COLO829 (cell line): Measurements from ENCODE around the gene PSG4.
A peak's percentile ranks its signal among the peaks of the same experiment; 100 is the strongest.
"Not testable (repeated sequence)": the region's sequence is repeated elsewhere in the genome, so short reads cannot be mapped to it uniquely, and the experiment has no call there.

Experiments used
- DNase-seq: peaks from one replicate; pipeline ENCODE4 v3.0.0; 2012; ENCODE audit warnings: low spot score

Gene PSG4

DNA sequence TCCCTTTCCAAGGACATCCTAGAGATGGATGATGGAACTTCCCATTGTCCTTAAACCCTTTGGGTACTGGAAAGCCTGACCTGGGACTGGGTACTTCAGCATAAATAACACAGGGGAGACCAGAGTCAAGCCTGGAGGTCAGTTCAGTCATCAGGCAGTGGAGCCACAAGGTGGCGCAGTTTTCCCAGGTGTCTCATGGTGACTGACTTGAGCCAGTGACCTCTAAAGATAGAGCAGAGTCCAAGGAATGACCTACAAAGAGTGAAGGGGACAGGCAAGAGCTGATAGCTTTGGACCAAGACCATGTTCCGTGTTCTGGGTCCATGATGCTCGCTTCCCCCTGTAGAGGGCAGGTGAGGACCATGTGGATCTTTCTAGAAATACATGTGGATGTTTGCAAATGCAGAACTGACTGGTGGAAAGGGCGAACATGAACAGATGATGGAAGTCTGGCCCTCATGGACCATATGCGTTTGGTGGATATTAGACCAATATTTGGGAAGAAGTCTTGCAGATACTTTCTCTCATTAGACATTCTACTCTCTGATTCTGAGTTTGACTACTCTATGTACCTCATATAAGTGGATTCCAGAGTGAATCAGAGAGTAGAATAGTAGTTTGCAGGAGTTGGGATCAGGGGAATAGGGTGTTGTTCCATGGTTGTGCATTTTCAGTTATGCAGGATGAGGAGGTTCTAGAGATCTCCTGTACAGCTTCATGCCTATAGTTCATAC, 6.6 kb downstream of the PSG4 start:
- DNase-seq = not testable (repeated sequence)

DNA sequence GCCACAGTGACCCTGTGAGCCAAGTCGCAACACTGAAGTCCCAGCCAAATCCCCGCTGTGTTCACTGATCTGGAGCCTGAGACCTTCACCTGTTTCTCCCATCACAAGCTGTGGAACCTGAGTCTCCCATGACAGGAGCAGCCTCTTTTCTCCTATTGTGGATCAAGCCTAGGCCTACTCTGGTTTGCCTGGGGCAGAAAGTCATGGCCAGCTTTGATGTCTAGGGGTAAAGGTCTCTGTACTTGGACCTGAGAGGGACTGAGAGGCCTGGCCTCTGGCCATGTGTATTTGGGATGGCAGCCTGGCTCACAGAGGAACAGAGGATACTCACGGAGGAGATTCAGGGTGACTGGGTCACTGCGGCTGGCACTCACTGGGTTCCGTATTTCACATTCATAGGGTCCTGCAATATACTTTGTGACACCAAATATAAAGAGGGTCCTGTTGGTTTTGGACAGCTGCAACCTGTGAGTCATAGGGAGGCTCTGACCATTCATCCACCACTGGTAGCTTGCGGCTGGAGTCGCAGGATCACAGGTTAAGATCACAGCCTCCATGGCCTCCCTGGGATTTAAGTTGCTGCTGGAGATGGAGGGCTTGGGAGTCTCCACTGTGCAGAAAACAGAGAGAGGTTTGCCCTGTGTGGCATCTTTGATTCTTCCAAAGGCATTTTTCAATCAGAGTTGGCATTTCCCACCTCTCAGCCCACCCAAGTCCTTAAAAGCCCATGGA, 7.6 kb downstream of the PSG4 start:
- not testable (repeated sequence) for DNase-seq

DNA sequence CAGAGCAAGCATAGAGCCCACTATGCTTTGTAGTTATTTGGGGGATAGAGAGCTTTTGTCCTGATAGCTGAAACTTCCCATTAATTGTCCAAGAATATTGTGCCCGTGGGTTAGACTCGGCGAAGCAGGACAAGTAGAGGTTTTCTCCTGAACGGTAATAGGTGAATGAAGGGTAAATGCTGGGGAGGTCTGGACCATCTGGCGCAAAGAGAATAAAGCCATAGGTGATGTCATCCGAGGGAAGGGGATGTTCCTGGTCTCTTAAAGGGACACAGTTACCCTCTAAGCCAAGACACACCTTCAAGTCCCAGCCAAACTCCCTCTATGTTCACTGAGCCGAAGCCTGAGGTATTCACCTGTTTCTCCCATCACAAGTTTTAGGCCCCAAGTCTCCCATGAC, 11.0 kb downstream of the PSG4 start:
- not testable (repeated sequence) for DNase-seq

DNA sequence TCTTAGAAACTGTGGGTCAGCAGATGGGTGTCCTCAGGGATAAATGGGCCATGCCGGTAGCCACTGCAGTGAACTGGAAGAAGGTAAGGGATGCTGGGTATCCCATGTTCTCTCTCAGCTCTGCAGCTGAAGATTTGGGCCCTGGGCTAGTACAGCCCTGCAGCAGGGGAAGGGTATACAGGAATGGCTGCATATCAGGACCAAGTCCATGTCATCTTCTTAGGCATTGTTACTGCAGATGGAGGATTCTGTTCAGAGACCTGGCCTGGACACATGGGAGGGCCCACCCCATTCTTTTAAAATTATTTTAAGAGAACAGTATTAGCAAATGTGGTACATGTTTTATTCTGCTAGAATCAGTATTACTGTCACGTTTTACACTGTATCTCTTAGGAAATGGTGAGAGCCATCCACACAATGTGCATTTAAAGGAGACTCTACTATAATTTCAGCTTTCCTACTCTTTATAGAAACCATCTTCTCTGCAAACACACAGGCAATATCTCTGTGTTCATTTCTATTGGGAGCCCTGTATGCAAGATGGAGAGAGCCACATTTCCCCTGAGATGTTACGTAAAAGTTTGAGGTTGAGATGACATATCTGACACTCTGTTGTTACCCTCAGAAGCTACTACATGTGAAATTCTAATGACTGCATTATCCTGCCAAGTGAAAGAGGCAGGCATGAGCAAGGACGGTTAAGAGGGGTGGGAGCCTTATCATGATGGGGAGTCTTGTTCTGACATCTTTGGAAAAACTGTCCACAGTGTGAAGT, 12.9 kb downstream of the PSG4 start:
- not testable (repeated sequence) for DNase-seq

DNA sequence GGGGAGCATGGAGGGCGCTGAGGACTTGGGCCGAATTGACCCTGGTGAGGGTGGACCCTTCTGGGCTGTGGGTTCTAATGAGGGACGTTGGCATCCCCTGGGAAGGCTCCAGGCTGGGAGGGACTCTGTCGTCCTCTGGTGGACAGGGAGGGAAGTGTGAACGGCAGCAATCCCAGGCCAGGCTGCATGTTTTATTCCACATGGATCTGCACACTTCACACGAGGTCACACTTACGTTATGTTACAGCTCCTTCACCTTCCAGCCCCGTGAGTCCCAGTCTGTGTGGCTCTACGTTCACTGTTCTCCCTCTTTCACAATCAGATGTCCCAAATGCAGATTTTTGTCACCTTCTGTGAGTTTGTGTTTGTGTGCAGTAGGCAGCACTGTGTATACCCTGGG, 17.3 kb downstream of the PSG4 start:
- DNase-seq = peak; percentile 1

DNA sequence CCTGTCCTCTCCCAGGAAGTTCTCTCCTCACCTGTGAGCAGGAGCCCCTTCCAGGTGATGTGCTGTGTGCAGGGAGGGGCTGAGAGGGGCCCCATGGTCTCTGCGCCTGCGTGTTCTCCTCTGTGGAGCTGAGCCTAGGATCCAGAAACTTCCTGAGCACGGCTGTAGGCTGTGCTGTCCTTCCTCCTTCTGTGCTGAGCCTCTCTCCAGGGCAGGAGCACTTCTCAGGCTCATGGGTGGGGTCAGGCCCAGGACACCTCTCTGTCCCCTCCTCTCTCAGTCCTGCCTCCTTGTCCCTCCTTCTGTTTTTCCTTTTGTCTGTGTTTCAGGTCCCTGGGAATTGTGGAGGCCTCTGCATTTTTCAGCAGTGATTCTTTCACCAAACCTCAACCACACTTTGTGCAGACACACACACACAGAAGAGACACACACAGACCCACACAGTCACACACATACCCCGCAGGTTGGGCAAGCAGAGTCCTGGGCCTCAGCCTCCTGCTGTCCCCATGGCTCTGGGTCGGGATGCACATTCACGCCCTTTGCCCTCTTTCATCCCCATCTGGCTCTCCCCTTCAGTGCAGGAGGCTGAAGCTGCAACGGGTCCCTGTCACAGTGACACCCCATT, 19.0 kb downstream of the PSG4 start, which contains the start of gene PSG5:
Gene PSG5, minus strand, starts transcription at position 226 of the 625 bp plus-strand sequence. Its CDS starts 131 bp downstream, at position 95.
- DNase-seq = not testable (repeated sequence)

DNA sequence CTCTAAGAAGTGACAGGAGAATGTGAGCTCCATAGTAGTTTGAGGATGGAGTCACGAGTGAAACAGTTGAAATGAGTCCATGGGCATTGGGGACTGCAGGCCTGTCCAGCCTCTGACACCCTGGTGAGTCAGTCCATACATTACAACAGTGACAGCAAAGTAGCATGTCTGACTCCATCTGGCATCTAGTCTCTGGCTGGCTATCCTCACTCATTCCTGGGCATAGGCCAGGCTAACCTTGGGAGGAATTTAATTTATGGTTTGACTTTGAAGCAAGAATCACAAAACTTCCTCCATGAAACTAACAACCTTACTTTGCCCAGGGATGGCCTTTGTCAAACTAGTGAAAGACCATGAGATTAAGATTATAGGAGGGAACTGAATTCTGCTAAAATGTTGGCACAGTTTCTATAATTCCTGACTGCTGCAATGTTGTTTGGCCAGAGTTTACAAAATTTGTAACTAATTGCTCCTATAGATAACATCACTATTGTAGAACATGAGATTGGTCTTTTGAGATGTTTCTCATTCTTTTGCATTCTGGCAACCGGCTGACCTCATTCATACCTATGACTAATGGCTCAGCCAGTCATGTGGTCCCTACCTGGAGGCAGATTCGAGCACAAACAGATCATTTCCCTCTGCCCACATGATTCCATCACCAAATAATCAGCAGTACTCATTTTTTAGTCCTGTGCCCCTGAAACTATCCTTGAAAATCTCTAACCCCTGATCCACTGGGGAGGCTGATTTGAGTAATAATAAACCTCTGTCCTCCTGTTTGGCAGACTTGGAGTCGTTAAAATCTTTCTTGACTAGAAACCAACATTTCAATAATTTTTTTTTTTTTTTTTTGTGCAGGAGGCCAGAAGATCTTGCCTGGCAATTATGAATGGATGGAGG, 23.3 kb downstream of the PSG4 start:
- DNase-seq = peak; percentile 16

DNA sequence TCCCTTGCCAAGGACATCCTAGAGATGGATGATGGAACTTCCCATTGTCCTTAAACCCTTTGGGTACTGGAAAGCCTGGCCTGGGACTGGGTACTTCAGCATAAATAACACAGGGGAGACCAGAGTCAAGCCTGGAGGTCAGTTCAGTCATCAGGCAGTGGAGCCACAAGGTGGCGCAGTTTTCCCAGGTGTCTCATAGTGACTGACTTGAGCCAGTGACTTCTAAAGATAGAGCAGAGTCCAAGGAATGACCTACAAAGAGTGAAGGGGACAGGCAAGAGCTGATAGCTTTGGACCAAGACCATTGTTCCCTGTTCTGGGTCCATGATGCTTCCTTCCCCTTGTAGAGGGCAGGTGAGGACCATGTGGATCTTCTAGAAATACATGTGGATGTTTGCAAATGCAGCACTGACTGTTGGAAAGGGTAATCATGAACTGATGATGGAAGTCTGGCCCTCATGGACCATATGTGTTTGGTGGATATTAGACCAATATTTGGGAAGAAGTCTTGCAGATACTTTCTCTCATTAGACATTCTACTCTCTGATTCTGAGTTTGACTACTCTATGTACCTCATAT, 25.8 kb downstream of the PSG4 start:
- DNase-seq = not testable (repeated sequence)

DNA sequence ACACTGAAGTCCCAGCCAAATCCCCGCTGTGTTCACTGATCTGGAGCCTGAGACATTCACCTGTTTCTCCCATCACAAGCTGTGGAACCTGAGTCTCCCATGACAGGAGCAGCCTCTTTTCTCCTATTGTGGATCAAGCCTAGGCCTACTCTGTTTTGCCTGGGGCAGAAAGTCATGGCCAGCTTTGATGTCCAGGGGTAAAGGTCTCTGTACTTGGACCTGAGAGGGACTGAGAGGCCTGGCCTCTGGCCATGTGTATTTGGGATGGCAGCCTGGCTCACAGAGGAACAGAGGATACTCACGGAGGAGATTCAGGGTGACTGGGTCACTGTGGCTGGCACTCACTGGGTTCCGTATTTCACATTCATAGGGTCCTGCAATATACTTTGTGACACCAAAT, 26.9 kb downstream of the PSG4 start:
- DNase-seq = not testable (repeated sequence)

DNA sequence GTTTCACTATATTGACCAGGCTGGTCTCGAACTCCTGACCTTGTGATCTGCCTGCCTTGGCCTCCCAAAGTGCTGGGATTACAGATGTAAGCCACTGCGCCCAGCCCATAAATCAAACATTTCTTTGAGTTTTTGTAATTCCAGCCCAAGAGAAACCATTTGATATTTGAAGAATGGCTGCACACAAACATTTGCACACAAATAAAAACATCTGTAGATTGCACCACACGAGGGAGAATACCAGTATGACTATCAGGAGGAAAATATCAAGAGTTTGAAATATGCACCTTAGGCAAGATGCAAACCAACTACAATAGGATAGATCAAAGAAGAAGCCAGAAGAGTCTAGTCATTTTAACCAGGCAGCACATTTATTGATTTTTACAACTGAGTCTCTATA, 39.5 kb downstream of the PSG4 start:
- not testable (repeated sequence) for DNase-seq

DNA sequence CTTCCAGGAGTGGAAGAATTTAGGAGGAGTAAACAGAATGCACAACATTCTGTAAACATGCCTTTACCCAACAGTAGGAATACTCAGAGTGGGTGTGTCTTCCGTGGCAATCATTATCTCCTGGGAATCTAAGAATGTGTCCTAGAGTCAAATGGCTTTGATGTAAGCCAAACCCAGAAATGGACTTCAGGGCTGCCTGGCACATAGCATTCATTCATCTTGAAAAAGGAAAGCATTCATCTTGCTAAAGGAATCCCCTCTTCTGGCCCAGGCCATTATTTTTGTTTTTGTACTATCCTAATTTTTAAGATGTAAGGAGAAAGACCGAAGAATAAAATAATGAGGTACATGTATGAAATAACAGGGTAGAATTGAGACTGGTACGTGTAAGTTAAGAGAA, 42.3 kb downstream of the PSG4 start:
- not testable (repeated sequence) for DNase-seq

DNA sequence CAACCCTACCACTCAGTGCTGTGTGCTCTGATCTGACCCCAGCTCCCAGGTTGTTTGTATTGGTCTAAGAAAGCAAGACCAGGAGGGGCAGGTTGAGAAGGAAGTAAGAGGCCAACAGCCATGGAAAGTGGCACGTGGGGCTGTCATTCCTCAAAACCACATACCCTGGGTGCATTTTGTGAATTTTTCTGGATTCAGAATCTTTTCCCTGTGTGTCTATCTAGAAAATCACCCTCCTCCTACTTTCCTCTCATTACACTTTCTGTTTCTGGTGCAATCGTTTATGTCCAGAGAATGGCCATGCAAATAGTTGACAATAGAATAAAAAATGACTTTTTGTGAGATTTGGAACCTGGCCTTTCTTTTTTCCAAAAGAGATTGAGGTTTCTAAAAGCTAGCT, 43.2 kb downstream of the PSG4 start:
- DNase-seq = not testable (repeated sequence)

DNA sequence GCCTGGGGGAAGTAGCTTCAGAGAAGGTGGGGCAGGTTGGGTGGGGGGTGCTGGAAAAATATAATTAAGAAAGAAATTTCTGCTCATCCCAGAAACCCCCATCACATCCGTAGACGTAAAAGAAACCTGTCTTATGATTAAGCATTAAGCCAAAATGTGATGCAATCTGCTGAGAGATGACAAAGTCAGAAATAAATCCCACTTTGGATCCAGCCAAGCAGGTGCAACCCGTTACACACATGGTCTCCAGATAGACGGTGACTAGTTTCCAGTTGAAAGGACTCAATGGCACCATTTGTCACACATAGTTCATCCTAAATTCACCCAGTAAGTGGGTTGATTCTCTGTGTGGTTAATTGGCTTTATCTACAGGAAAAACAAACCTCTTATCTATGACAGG, 53.2 kb downstream of the PSG4 start:
- DNase-seq = no peak

DNA sequence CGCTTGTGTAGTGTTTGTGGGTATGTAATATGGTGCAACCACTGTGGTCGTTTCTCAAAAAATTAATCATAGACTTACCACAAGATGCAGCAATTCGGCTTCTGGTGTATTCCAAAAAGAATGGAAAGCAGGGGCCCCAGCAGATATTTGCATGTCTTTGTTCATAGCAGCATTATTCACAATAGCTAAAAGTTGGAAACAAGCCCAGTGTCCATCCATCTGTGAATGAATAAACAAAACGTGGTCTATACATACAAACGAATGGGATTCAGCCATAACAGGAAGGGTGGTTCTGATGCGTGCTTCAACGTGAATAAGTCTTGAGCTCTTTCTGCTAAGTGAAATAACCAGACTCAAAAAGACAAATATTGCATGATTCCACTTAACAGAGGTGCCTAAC, 55.6 kb downstream of the PSG4 start:
- not testable (repeated sequence) for DNase-seq

DNA sequence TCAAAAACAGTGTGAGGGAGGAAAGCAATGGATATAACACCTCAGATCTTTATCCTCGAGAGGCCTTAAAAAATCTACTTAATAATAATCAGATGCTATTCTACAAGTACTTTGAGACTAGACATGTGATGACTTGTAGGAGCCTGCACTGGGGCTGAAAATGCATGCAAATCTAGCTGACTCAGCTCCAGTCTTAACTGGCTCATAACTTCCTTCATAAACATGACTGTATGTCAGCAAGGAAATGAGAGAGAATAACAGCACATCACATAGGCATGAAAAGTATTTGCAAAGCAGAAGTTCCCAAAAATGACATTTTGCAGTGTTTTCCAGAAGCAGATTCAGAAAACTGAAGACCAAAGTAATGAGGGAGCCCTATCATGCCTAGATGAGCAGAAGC, 57.2 kb downstream of the PSG4 start:
- no peak for DNase-seq
